HepG2 (cell line): ENCODE data around the gene PTRH2. TPM values are rescaled to one million over a fixed set of nuclear protein-coding genes. Genes with fewer than 3 reads are reported as not detected.

Experiments
- KAT7 ChIP-seq: IDR thresholded peaks from 2 replicates; pipeline ENCODE4 v1.6.1; 2018; ENCODE audit warnings: borderline replicate concordance, missing compliant biosample characterization
- KDM2A ChIP-seq: sonication (generic); formaldehyde crosslinking; IDR thresholded peaks from 2 replicates; pipeline ENCODE4 v1.4.0; 2020; ENCODE audit warnings: low read depth, missing genetic modification reagents, borderline replicate concordance
- NR1H2 ChIP-seq: sonication (generic); formaldehyde crosslinking; IDR thresholded peaks from 2 replicates; pipeline ENCODE4 v1.8.1; 2022; ENCODE audit warnings: low read depth, missing genetic modification reagents, borderline replicate concordance
- PAWR ChIP-seq: sonication (generic); formaldehyde crosslinking; IDR thresholded peaks from 2 replicates; pipeline ENCODE4 v1.4.0; 2020; ENCODE audit warnings: missing genetic modification reagents, mild to moderate bottlenecking, borderline replicate concordance
- RXRB ChIP-seq: IDR thresholded peaks from 2 replicates; pipeline ENCODE4 v1.6.1; 2016; ENCODE audit warnings: borderline replicate concordance, missing genetic modification reagents, missing compliant biosample characterization
- TBX3 ChIP-seq: fragments of 450-650 bp; IDR thresholded peaks from 2 replicates; pipeline ENCODE4 v1.6.1; 2017; ENCODE audit warnings: antibody characterized with exemption, mild to moderate bottlenecking, inconsistent platforms, borderline replicate concordance
- ZGPAT ChIP-seq: IDR thresholded peaks from 2 replicates; pipeline ENCODE4 v1.6.1; 2016; ENCODE audit warnings: mild to moderate bottlenecking
- ZNF224 ChIP-seq: sonication (generic); formaldehyde crosslinking; IDR thresholded peaks from 2 replicates; pipeline ENCODE4 v1.5.0; 2020; ENCODE audit warnings: mild to moderate bottlenecking, missing genetic modification reagents
- ZNF331 ChIP-seq: sonication (generic); formaldehyde crosslinking; IDR thresholded peaks from 2 replicates; pipeline ENCODE4 v1.4.0; 2020; ENCODE audit warnings: missing genetic modification reagents
- ZNF563 ChIP-seq: sonication (generic); formaldehyde crosslinking; IDR thresholded peaks from 2 replicates; pipeline ENCODE4 v1.8.0; 2022; ENCODE audit warnings: mild to moderate bottlenecking, moderate library complexity, missing genetic modification reagents
- ZNF607 ChIP-seq: sonication (generic); formaldehyde crosslinking; IDR thresholded peaks from 2 replicates; pipeline ENCODE4 v1.5.1; 2020; ENCODE audit warnings: missing genetic modification reagents, mild to moderate bottlenecking, borderline replicate concordance
- ZNF784 ChIP-seq: sonication (generic); formaldehyde crosslinking; IDR thresholded peaks from 2 replicates; pipeline ENCODE4 v1.5.1; 2020; ENCODE audit warnings: missing genetic modification reagents, mild to moderate bottlenecking, borderline replicate concordance
- polyA plus RNA-seq, 8 experiments: library from polyadenylated mRNA; depleted of rRNA in 3 of 8; stranded (reverse) in 7 of 8; unstranded in 1 of 8; fragments of >200 nt; fragmentation: Illumina TruSeq in 4 of 8; extraction: Trizol in 4 of 8; gene quantifications; 2 replicates each; pipeline versions ENCODE4 v1.2.1 to v1.2.3, GENCODE V29; 2011 to 2016; ENCODE audit warnings: low read depth in 4 of 8, missing spikeins in 1 of 8, mixed read lengths in 1 of 8; ENCODE audit not compliant: insufficient read depth in 1 of 8
- total RNA-seq, 5 experiments: library from RNA; depleted of rRNA; stranded (reverse); fragments of >200 nt; fragmentation: Illumina TruSeq; extraction: Trizol; gene quantifications; 2 replicates each; pipeline ENCODE4 v1.2.3, GENCODE V29; 2016; ENCODE audit warnings: low read depth in 1 of 5
- TF ChIP-seq, protein P1 (sequence below): sonication (generic); formaldehyde crosslinking; IDR thresholded peaks from 2 replicates; pipeline ENCODE4 v1.8.0; 2022; ENCODE audit warnings: mild to moderate bottlenecking, missing genetic modification reagents, borderline replicate concordance
- TF ChIP-seq, protein P2 (sequence below): IDR thresholded peaks from 2 replicates; pipeline ENCODE4 v1.4.0; 2020; ENCODE audit warnings: mild to moderate bottlenecking, missing genetic modification reagents
- TF ChIP-seq, protein P3 (sequence below): sonication (generic); formaldehyde crosslinking; conservative IDR thresholded peaks from 2 replicates; pipeline ENCODE4 v1.8.0; 2022; ENCODE audit warnings: missing genetic modification reagents
- TF ChIP-seq, protein P4 (sequence below): sonication (generic); formaldehyde crosslinking; IDR thresholded peaks from 2 replicates; pipeline ENCODE4 v1.4.0; 2020; ENCODE audit warnings: mild to moderate bottlenecking, missing genetic modification reagents, borderline replicate concordance

PTRH2 gene
- total and polyA plus RNA-seq, 2 of the 13 experiments (the other 11 are each of a cell fraction or from before 2014, with no cell fraction given): 67.7 to 83.3 TPM

- TF ChIP-seq, protein P1, sequence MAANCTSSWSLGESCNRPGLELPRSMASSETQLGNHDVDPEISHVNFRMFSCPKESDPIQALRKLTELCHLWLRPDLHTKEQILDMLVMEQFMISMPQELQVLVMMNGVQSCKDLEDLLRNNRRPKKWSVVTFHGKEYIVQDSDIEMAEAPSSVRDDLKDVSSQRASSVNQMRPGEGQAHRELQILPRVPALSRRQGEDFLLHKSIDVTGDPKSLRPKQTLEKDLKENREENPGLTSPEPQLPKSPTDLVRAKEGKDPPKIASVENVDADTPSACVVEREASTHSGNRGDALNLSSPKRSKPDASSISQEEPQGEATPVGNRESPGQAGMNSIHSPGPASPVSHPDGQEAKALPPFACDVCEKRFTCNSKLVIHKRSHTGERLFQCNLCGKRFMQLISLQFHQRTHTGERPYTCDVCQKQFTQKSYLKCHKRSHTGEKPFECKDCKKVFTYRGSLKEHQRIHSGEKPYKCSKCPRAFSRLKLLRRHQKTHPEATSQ (CRISPR knock-in tag): peak; percentile 34; the same call in 1 of the 2 replicates
- TF ChIP-seq RXRB (CRISPR knock-in tag): peak; percentile 88
- TF ChIP-seq, protein P2, sequence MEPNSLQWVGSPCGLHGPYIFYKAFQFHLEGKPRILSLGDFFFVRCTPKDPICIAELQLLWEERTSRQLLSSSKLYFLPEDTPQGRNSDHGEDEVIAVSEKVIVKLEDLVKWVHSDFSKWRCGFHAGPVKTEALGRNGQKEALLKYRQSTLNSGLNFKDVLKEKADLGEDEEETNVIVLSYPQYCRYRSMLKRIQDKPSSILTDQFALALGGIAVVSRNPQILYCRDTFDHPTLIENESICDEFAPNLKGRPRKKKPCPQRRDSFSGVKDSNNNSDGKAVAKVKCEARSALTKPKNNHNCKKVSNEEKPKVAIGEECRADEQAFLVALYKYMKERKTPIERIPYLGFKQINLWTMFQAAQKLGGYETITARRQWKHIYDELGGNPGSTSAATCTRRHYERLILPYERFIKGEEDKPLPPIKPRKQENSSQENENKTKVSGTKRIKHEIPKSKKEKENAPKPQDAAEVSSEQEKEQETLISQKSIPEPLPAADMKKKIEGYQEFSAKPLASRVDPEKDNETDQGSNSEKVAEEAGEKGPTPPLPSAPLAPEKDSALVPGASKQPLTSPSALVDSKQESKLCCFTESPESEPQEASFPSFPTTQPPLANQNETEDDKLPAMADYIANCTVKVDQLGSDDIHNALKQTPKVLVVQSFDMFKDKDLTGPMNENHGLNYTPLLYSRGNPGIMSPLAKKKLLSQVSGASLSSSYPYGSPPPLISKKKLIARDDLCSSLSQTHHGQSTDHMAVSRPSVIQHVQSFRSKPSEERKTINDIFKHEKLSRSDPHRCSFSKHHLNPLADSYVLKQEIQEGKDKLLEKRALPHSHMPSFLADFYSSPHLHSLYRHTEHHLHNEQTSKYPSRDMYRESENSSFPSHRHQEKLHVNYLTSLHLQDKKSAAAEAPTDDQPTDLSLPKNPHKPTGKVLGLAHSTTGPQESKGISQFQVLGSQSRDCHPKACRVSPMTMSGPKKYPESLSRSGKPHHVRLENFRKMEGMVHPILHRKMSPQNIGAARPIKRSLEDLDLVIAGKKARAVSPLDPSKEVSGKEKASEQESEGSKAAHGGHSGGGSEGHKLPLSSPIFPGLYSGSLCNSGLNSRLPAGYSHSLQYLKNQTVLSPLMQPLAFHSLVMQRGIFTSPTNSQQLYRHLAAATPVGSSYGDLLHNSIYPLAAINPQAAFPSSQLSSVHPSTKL (CRISPR knock-in tag): peak; percentile 72
- peak; percentile 83 for TF ChIP-seq ZGPAT (CRISPR knock-in tag)
- no peak for TF ChIP-seq NR1H2 (CRISPR knock-in tag)
- TF ChIP-seq ZNF607: peak; percentile 74
- TF ChIP-seq, protein P3, sequence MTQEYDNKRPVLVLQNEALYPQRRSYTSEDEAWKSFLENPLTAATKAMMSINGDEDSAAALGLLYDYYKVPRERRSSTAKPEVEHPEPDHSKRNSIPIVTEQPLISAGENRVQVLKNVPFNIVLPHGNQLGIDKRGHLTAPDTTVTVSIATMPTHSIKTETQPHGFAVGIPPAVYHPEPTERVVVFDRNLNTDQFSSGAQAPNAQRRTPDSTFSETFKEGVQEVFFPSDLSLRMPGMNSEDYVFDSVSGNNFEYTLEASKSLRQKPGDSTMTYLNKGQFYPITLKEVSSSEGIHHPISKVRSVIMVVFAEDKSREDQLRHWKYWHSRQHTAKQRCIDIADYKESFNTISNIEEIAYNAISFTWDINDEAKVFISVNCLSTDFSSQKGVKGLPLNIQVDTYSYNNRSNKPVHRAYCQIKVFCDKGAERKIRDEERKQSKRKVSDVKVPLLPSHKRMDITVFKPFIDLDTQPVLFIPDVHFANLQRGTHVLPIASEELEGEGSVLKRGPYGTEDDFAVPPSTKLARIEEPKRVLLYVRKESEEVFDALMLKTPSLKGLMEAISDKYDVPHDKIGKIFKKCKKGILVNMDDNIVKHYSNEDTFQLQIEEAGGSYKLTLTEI (CRISPR knock-in tag): no peak
- TF ChIP-seq ZNF331 (CRISPR knock-in tag): peak; percentile 64
- peak; percentile 81 for TF ChIP-seq KDM2A (CRISPR knock-in tag)
- no peak for TF ChIP-seq PAWR (CRISPR knock-in tag)
- peak; percentile 87; the same call in 1 of the 2 replicates for TF ChIP-seq ZNF224 (CRISPR knock-in tag)
- TF ChIP-seq ZNF784 (CRISPR knock-in tag): peak; percentile 53; the same call in 1 of the 2 replicates
- peak; percentile 46; the same call in 1 of the 2 replicates for TF ChIP-seq TBX3
- TF ChIP-seq KAT7 (CRISPR knock-in tag): peak; percentile 23; the same call in 1 of the 2 replicates
- peak; percentile 75 for TF ChIP-seq ZNF563 (CRISPR knock-in tag)
- TF ChIP-seq, protein P4, sequence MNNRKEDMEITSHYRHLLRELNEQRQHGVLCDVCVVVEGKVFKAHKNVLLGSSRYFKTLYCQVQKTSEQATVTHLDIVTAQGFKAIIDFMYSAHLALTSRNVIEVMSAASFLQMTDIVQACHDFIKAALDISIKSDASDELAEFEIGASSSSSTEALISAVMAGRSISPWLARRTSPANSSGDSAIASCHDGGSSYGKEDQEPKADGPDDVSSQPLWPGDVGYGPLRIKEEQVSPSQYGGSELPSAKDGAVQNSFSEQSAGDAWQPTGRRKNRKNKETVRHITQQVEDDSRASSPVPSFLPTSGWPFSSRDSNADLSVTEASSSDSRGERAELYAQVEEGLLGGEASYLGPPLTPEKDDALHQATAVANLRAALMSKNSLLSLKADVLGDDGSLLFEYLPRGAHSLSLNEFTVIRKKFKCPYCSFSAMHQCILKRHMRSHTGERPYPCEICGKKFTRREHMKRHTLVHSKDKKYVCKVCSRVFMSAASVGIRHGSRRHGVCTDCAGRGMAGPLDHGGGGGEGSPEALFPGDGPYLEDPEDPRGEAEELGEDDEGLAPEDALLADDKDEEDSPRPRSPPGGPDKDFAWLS (CRISPR knock-in tag): no peak
Measured at GRCh38 chr17:59707149-59707970, at the start of gene PTRH2, which contains the start of gene VMP1 (continued).
